Nucleus accumbens (tissue), 56 donors: ENCODE measurements around the gene GALP.
"Not testable (repeated sequence)": the region's sequence is repeated elsewhere in the genome, so short reads cannot be mapped to it uniquely, and the experiment has no call there.

Experiments
- DNase-seq, 56 donors: peaks; one replicate each; lab custom pipeline; 2025; lab: John Stamatoyannopoulos, UW

GALP gene

GRCh38 chr19:56177564-56178243, 1.9 kb downstream of the GALP start:
- DNase-seq, result no peak

GRCh38 chr19:56189785-56190184, 14.0 kb downstream of the GALP start:
- DNase-seq, result no peak

GRCh38 chr19:56191115-56191514, 15.3 kb downstream of the GALP start:
- no peak for DNase-seq

- DNase-seq, result no peak
Measured at GRCh38 chr19:56191711-56192110, 15.9 kb downstream of the GALP start.

- no peak for DNase-seq
Measured at GRCh38 chr19:56193981-56194640, 18.3 kb downstream of the GALP start.

GRCh38 chr19:56197646-56198045, 21.8 kb downstream of the GALP start, which contains the start of gene ZSCAN5B:
TSS of gene ZSCAN5B (minus strand) at chr19:56197783. CDS start at chr19:56193052, 4,731 bp downstream.
- not testable (repeated sequence) for DNase-seq

GRCh38 chr19:56199687-56200086, 23.9 kb downstream of the GALP start:
- no peak for DNase-seq

- no peak for DNase-seq
Measured at GRCh38 chr19:56201973-56202372, 26.2 kb downstream of the GALP start, which contains the start of gene ZSCAN5C. TSS of gene ZSCAN5C (plus strand) at chr19:56202273. CDS start at chr19:56205914, 3,641 bp downstream.

GRCh38 chr19:56207581-56207980, 31.8 kb downstream of the GALP start:
- DNase-seq, result not testable (repeated sequence)

GRCh38 chr19:56209091-56209490, 33.3 kb downstream of the GALP start:
- DNase-seq, result no peak

GRCh38 chr19:56210036-56210435, 34.2 kb downstream of the GALP start:
- not testable (repeated sequence) for DNase-seq

GRCh38 chr19:56211718-56212117, 35.9 kb downstream of the GALP start:
- no peak for DNase-seq

- peak in 4 of 56 donors; percentile 0 to 19 (median 3) for DNase-seq
Measured at GRCh38 chr19:56217039-56217949, 41.5 kb downstream of the GALP start.

- DNase-seq, result no peak
Measured at GRCh38 chr19:56218961-56219360, 43.2 kb downstream of the GALP start.

GRCh38 chr19:56221442-56221841, 45.6 kb downstream of the GALP start:
- not testable (repeated sequence) for DNase-seq

- DNase-seq, result no peak
Measured at GRCh38 chr19:56221851-56222250, 46.0 kb downstream of the GALP start.

- DNase-seq, result no peak
Measured at GRCh38 chr19:56222901-56223300, 47.1 kb downstream of the GALP start.

- DNase-seq, result no peak
Measured at GRCh38 chr19:56223481-56223880, 47.7 kb downstream of the GALP start.
